T-helper 1 cell (primary cell): ENCODE data around the gene SNF8.
A peak's percentile ranks its signal among the peaks of the same experiment; 100 is the strongest.

Experiments used
- DNase-seq, 5 donors: peaks; one replicate each; pipeline ENCODE4 v3.0.0-alpha.2; 2012 to 2020

The SNF8 gene

DNA sequence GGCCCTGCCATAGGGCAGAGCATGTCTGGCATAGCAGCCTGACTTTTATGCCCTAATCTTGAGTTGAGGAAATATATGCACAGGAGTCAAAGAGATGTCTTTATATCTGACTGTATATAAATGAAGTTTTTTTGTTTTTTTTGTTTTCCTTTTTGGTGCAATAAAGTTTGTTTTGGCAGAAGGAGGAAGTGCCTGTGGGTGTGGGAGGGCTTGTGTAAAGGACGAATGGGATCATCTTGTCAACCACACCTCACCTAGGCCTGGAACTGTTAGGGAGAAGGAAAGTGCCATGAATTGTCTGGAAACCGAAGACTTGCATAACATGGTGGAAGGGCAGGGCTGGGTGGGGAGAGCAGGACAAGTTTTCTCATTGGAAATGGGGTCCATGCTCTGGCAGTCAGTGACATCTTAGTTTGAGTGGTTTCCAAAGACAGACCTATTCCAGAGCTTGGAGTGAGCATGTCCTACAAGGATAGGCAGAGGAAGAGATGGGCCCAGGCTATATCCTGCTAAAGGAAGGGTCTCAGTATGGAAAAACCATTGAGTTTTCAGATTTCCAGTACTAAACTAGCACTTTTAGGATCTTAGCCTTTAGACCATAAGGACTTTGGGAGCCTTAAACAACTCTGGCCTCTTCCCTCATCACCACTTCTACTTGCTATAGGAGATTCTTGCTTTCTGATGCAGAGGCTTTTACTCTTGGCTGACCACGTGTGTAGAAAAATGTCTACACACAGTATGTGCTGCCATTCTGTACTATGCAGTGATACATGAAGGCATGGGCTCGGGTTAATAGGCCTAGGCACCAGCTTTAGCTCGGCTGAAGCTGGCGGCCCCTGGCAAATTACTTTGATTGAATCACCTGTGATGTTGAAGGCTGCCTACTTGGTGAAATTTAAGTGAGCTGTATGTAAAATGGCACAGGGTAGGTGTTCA, 15.5 kb downstream of the SNF8 start:
- no peak for DNase-seq

DNA sequence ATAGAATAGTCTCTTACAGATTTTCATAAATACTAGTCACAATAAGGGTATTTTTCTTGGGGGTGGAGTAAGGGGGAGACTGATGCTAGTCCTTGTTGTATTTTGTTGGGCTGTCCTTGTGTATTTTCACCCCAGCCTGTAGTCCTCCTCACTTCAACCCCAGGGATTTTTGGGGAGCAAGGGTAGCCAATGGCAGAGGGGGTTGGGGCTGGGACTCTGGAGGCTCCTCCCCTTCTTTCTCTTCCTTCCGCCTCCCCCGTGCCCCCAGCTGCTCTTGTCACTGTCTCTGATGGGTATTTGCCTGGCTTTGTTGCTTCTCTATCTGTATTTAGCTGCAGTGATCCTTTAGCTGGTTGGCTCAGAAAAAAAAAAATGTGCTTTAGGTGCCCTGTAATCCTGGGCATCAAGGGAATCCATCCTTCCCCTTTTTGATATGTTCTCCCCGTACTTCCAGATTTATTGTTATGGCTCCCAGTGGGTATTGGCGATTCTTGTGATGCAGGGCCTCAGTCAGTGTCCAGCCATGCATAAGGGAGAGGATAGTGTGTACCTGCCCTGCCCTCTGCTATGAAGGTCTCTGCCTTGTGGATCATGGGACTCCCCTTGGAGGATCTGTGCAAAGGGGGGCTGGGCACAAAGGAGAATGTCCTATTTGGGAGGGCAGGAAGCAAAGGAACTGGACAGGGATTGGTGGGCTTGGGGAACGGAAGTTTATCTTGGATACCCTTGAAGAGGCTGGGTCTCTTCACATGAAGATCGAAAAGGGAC, 16.5 kb downstream of the SNF8 start:
- no peak for DNase-seq

DNA sequence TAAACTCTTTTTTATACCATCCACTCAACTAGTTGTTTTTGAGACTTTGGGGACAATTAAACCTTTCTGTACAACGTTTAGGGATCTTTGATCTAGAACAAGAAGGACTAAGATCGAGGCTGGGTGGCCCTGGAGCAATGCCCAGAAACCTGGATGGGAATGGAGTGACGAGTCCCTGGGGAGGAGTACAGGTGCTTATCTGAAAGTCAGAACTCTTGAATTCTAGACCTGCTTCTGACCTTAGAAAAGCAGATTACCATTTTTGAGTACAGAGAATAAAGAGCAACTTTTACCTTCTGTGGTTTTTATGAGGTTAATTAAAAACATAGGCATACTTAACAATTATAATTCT, 18.7 kb downstream of the SNF8 start:
- no peak for DNase-seq

DNA sequence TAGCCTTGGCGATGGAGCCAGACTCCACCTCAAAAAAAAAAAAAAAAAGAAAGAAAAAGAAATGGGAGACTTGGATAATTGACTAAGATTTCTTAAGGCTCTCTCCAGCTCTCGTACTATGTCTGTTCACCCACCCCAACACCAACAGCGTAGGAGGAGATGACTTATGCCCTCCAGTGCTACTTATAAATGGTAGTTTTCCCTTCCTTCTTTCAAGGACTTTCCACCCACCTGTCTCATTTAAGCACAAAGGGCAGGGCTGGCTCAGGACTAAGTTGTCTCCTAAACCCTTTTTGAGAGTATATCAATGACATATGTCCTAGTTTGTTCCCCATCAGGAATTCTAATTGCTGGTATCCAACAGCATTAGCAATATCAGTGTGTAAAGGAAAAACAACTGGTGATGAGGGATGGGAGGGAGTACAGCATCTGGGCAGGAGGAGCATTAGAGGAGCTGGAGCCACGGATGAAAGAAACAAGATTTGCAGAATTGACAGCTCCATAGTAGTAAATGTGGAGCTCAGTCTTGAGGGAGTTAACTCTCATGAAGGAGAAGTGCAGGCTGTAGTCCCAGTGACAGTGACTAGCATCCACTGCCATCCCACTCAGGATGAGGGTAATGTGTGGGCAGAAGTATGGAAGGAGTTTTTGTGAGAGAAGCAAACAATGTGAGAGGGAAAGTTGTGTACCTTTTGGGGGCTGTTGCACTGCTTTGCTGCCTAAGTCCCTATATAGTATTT, 19.2 kb downstream of the SNF8 start:
- no peak for DNase-seq

DNA sequence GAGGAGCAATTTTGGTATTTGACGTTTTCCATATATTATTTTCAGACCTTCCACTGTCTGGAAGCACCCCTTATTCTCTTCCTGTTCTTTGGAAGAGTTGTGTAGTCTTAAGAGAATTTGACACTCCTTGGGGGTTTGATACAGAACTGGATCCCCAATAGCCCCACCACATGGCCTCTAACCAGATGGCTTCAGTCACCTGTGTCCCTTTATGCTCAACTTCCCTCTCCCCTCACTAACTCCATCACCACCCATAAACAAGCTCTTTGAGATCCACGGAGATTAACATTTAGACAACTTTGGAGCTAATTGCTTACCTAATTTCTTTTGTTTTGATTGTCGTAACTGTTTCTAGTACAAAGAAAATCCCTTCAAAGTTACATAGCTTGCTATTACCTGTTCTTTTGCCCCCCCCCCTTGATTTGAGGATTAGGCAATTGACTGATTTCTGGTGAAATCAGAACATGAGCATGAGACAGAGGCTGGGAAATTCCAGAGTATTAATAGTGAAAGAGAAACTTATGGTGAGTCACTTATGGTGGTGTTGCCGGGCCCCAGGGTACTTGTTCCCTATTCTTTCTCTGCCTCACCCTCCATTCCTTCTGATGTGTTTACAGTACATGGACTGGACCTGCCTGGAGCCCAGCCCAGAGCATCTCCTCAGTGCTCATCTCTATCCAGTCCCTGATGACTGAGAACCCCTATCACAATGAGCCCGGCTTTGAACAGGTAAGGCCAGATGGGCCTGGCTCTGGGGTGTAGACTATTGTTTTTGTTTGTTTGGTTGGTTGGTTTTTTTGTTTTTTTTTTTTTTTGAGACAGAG, 29.0 kb downstream of the SNF8 start:
- peak in 3 of 5 donors; percentile 13 to 87 (median 15) for DNase-seq

DNA sequence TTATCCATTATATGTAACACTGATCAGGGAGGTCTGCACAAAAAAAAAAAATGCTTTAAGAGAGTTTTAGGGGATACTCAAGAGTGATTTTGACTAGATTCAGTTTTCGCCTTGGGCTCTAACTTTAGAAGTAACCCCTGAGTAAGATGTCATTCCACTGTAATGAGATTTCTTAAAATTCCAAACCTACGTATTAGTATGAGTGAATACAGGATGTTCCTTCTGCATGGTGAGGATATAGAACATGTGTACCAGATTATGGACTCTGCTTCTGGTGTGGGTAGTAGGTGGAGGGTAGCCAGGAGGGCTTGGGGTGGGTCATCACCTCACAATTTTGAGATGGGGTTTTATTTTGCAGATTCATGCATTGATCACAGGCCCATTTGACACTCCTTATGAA, 32.2 kb downstream of the SNF8 start:
- DNase-seq, result no peak

DNA sequence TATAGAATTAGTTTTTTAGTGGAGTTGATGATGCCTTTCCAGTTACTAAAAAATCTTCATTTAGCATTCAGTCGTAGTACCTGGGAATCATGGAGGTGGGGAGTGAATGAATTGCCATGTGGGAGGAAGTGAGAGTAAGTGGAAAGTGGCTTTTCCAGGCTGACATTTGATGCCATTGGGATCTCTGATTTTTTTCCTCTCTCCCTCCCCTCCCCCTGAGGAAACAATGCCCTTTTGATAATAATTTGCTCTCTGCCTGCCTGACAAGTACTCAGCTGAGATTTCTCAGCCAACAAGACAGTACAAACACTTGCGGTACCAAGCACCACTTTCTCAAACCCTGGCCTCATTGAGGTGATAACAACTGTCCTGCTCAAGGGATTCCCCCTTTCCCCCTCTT, 34.3 kb downstream of the SNF8 start:
- DNase-seq, result no peak

DNA sequence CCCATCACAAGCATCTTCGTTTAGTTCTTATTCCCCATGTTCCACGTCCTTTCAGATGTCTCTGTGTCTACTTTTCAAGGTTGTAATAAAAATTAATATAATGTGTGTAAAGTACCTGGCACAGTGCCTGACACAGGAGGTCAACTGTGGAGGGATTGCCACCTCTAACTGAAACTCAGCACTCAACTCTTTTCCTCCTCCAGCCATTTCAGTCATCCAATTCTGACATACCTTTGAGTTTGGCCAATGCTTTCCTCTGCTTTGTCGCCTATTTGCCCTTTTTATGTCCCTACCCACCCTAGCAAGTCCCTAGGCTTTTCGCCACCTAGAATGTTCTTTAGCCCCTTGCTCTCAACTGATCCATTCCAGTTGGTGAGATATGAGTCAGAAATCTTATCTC, 34.9 kb downstream of the SNF8 start:
- no peak for DNase-seq

DNA sequence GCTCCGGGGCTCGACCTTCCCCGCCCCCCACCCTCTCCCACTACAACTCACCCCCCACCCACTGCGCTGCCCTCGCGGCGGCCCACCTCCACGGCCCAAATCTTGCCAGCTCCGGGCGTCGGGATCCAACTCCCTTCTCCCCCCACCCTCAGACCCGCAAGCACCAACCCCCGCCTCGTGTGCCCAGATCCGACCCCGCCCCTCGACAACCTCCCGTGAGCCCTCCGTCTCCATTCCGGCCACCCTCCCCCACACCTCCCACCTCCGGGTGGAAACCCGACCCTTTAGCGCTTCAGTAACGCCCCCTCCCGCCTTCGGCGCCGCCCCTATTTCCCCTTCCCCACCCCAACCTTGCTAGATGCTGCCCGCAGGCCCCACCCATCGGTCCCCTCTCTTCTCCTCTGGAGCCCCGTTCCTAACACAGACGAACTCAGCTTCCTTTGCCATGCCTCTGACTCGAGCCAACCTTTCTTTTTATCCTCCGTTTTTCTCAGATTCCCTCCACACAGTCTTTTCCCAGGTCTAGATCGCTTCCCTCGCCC, 35.7 kb downstream of the SNF8 start:
- peak; percentile 66 to 89 (median 75) for DNase-seq

DNA sequence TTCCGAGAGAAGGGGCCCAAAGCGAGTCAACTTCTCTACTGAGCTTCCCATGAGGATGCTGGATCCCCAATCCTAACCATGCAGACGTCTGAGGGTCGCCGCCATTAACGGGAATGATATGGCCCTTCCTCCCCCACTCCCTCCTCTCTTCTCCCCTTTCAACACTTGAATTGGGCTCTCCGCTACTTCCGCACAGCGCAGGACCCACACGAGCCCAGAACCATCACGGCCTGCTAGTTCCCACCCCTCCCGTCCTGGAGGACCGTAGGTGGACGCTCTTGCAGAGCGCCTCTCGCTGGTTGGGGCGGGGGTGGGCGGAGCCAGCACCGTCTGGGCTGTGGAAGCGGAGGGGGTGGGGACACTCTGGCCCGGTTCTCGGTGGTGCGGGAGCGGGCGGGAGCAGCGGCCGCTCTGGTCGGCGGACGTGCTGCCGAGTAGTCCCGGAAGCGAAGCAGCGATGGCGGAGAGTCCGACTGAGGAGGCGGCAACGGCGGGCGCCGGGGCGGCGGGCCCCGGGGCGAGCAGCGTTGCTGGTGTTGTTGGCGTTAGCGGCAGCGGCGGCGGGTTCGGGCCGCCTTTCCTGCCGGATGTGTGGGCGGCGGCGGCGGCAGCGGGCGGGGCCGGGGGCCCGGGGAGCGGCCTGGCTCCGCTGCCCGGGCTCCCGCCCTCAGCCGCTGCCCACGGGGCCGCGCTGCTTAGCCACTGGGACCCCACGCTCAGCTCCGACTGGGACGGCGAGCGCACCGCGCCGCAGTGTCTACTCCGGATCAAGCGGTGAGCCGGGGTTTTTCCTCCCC, 36.4 kb downstream of the SNF8 start, which contains the start of gene UBE2Z:
UBE2Z (plus strand) TSS at position 361 of the 797 bp plus-strand sequence; CDS start at position 458, 97 bp downstream.
- peak; percentile 73 to 96 (median 80) for DNase-seq

DNA sequence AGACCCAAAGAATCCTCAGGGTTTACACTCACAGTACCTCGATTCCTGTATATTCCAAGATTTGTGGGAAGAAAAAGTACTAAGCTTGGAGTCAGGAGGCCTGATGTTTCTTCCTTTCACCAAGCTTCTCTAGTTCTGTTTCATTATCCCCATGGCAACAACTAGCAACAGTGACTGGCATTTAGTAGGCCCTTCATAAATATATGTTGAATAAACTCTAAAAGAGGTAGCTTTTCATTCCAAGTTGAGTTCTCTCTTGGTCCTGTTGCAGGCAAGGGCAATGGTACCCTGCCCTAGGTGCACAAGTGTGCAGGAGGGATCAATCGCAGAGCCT, 37.0 kb downstream of the SNF8 start:
- no peak for DNase-seq

DNA sequence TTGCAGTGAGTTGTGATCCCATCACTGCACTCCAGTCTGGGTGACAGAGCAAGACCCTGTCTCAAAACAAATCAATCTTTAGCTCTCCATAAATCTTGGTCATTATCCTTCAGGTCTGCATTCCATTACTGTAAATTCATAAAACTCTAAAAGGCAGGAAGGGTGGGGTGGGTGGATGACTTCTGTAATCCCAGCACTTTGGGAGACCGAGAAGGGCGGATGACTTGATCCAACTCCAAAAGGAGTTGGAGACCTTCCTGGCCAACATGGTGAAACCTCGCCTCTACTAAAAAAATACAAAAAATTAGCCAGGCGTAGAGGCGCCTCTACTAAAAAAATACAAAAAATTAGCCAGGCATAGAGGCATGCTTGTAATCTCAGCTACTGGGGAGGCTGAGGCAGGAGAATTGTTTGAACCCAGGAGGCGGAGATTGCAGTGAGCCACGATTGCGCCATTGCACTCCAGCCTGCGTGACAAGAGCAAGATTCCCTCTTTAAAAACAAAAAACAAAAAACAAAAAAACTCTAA, 38.6 kb downstream of the SNF8 start:
- DNase-seq, result no peak

DNA sequence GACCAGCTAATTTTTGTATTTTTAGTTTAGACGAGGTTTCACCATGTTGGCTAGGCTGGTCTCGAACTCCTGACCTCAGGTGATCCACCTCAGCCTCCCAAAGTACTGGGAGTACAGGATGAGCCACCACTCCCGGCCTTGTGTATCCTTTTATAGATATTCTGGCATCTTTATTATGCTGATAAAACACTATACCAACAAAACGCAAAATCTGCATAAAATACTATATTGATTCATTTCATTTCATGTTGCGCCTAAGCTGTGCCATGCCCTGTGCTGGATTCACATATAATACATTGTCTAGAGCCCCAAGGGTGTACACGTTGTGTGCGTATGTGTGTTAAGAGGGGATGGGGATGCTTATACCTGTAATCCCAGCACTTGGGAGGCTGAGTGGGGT, 40.2 kb downstream of the SNF8 start:
- no peak for DNase-seq

DNA sequence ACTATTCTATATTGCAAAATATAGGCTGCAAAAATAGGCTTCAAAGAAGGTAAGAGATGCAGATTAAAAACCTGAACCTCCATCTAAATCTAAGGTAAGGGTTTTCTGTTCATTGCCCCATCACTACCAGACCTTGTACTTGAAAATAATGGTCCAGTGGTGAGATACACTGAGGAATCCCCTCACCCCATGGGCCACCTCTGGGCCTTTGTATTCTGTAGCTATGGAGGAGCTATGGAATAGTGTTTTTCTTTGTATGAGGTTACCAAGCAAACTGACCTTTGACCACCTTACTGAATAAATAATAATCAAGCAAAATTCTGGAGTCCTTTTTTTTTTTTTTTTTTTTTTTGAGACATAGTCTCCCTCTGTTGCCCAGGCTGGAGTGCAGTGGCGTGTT, 41.2 kb downstream of the SNF8 start:
- no peak for DNase-seq

DNA sequence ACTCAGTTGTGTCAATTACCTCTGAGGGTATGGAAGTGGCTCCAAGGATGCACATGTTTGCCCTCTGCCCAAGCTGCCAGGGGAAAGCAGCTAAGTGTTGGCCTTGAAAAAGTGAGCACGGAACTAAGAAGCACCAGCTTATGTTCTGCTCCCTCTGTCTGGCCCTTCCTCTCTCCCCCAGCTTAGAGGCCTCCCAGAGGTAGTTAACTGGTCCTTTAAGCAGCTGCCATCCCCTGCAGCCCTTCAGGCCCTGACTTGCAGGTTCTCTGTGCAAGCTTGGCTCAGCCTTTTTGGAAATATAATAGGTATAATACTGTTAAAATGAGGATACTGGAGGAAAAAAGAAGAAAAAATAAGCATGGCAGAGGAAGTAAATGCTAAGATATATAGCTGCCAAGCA, 43.4 kb downstream of the SNF8 start:
- no peak for DNase-seq

DNA sequence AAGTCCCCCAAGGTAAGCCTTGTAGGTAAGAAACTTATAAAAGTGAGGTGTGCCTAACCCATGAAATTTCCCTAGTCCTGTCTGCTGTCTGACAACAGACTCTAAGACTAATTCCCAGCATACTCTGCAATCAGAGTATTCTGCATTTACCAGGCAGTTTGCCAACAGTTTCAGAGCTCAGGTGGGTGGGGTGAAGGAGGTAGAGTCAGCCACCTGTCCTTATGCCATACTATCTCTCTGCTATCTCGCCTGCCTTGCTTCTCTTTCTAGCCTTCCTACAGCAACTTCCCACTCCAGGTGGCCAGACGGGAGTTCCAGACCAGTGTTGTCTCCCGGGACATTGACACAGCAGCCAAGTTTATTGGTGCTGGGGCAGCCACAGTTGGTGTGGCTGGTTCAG, 49.8 kb downstream of the SNF8 start:
- DNase-seq, result no peak

DNA sequence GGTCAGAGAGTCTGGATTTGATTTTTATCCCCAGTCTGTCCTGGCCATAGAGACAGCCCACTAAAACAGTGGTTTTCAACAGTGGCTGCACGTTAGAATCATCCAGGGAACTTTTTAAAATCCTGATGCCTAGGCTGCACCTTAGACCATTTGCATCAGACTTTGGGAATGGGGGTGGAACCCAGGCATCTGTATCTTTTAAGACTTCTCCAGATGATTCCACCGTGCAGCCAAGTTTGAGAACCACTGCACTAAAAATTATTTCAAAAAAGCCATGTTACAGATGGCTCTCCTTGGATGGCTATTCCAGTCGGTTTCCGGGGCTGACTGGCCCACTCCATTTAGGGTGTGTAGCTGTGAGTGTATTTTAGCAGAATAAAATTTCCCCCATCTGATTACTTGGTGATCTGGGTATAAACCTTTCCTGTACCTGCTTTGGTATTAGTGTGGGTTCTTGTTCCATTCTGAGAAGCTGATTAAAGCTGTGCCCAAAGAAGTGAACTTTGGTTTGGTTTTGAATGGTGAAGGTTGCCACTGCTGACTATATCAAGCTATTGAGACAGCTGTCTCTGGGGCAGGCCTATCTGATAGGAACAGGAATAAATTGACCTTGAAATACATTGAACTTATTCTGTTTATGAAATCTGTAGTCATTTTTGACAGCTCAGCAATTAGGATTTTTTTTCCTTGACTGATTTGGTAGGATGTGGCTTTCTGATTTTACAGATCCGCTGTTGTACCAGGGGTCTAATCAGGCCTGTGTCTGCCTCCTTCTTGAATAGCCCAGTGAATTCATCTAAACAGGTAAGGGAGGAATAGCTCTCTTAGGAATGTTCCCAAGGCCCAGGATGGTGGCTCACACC, 50.8 kb downstream of the SNF8 start:
- no peak for DNase-seq

DNA sequence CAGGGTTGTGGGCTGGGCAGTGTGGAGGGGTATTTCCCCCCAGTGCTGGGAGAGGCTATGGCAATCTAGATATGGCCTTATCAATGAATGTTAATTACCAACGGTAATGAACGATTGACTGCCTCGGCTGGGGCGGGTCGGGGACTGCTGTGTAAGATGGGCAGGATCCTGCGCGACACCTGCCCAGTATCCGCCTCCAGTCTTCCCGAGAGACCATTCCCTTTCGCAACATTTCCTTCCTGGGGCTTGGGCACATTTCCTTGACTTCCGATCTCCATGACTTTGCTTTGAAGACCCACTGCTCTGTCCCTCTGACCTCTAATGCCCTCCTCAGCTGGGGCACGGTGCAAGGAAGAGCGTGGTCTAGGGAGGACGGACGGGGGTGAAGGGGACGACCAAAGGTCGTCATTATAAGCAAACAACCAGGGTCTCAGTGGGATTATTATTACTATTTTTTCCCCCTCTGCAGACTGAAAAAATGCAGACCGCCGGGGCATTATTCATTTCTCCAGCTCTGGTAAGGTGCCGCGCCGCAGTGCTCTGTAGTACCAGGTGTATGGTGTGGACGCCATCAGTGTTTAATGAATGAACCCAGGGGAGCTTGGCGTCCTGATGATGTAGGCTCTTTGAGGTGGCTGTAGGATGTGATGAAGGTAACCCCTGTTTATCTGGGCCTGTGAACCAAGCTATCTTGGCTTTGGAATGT, 51.5 kb downstream of the SNF8 start:
- no peak for DNase-seq

DNA sequence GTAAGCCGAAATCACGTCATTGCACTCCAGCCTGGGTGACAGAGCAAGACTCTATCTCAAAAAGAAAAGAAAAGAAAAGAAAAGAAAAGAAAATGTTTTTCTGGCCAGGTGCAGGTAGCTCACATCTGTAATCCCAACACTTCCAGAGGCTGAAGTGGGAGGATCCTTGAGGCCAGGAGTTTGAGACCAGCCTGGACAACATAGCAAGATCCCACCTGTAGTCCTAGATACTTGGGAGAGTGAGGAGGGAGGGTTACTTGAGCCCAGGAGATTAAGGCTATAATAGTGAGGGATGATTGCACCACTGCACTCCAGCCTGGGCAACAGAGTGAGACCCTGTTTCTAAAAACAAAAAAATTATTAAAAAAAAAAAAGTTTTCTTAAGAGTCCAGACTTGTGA, 54.6 kb downstream of the SNF8 start:
- DNase-seq, result no peak
